Astrocyte (in vitro differentiated cells and primary cell): ENCODE results near the gene DEPDC1B. TPM values are rescaled to one million over a fixed set of nuclear protein-coding genes. Genes with fewer than 3 reads are reported as not detected.
"Not testable (repeated sequence)": the region's sequence is repeated elsewhere in the genome, so short reads cannot be mapped to it uniquely, and the experiment has no call there.

Source experiments
- DNase-seq: peaks from one replicate; pipeline ENCODE4 v3.0.0-alpha.2; 2010; ENCODE audit warnings: low read depth
- FAIRE-seq: peaks from 2 replicates; lab custom pipeline; 2011; peaks lifted over from hg19 to GRCh38; lab: Jason Lieb, UNC
- H2AFZ ChIP-seq: 2 replicates; pipeline ENCODE4 v1.6.0; 2012; ENCODE audit warnings: low read depth, low read length, inconsistent platforms
- H3K27ac ChIP-seq: 2 replicates; pipeline ENCODE4 v1.5.1; 2011; ENCODE audit warnings: low read depth, low read length, inconsistent platforms
- H3K27me3 ChIP-seq: 2 replicates; pipeline ENCODE4 v1.6.0; 2011; ENCODE audit warnings: low read length, inconsistent platforms; ENCODE audit not compliant: insufficient read depth
- H3K36me3 ChIP-seq: 2 replicates; pipeline ENCODE4 v1.5.1; 2011; ENCODE audit warnings: low read length, inconsistent platforms; ENCODE audit not compliant: insufficient read depth
- H3K4me1 ChIP-seq: 2 replicates; pipeline ENCODE4 v1.5.1; 2011; ENCODE audit warnings: low read length, inconsistent platforms; ENCODE audit not compliant: insufficient read depth
- H3K4me2 ChIP-seq: 2 replicates; pipeline ENCODE4 v1.6.0; 2012; ENCODE audit warnings: low read length, inconsistent platforms
- H3K4me3 ChIP-seq: 2 replicates; pipeline ENCODE4 v1.5.1; 2011; ENCODE audit warnings: low read depth, mild to moderate bottlenecking, low read length, inconsistent platforms; ENCODE audit not compliant: insufficient read depth
- H3K79me2 ChIP-seq: 2 replicates; pipeline ENCODE4 v1.6.0; 2012; ENCODE audit warnings: mild to moderate bottlenecking, low read length, inconsistent platforms; ENCODE audit not compliant: insufficient read depth
- H3K9ac ChIP-seq: 2 replicates; pipeline ENCODE4 v1.6.0; 2012; ENCODE audit warnings: mild to moderate bottlenecking, low read length, inconsistent platforms
- H3K9me3 ChIP-seq: 2 replicates; pipeline ENCODE4 v1.5.1; 2012; ENCODE audit warnings: low read depth, mild to moderate bottlenecking, low read length, inconsistent platforms; ENCODE audit not compliant: insufficient read depth
- H4K20me1 ChIP-seq: 2 replicates; pipeline ENCODE4 v1.6.0; 2012; ENCODE audit warnings: low read length, inconsistent platforms; ENCODE audit not compliant: insufficient read depth
- H3K27ac Mint-ChIP-seq: one replicate; pipeline ENCODE4 v1.8.0; 2021; ENCODE audit warnings: mild to moderate bottlenecking, mixed read lengths; ENCODE audit not compliant: unreplicated experiment
- H3K27me3 Mint-ChIP-seq: one replicate; pipeline ENCODE4 v1.8.0; 2021; ENCODE audit warnings: low read depth, mixed read lengths; ENCODE audit not compliant: unreplicated experiment
- H3K36me3 Mint-ChIP-seq: one replicate; pipeline ENCODE4 v1.8.0; 2021; ENCODE audit warnings: low read depth, mixed read lengths; ENCODE audit not compliant: unreplicated experiment
- H3K4me1 Mint-ChIP-seq: one replicate; pipeline ENCODE4 v1.8.0; 2021; ENCODE audit warnings: low read depth, mixed read lengths; ENCODE audit not compliant: unreplicated experiment
- H3K4me3 Mint-ChIP-seq: one replicate; pipeline ENCODE4 v1.8.0; 2021; ENCODE audit warnings: mild to moderate bottlenecking, moderate library complexity, mixed read lengths; ENCODE audit not compliant: unreplicated experiment
- H3K9me3 Mint-ChIP-seq: one replicate; pipeline ENCODE4 v1.8.0; 2021; ENCODE audit warnings: mild to moderate bottlenecking, mixed read lengths; ENCODE audit not compliant: unreplicated experiment
- EZH2 ChIP-seq: IDR thresholded peaks from 2 replicates; pipeline ENCODE4 v1.6.1; 2012; ENCODE audit warnings: mild to moderate bottlenecking, low read length, inconsistent platforms; ENCODE audit not compliant: insufficient read depth
- total RNA-seq: library from RNA; stranded (reverse); gene quantifications from 2 replicates; pipeline ENCODE4 v1.2.1, GENCODE V29; 2021
- TF ChIP-seq, protein P1 (sequence below): IDR thresholded peaks from 2 replicates; pipeline ENCODE4 v1.5.1; 2011; ENCODE audit warnings: low read depth, mild to moderate bottlenecking, inconsistent platforms, low read length, moderate library complexity; ENCODE audit not compliant: insufficient read depth

The DEPDC1B gene
- total RNA-seq, 1 donor from 2014 or later, result 2.2 TPM

DNA sequence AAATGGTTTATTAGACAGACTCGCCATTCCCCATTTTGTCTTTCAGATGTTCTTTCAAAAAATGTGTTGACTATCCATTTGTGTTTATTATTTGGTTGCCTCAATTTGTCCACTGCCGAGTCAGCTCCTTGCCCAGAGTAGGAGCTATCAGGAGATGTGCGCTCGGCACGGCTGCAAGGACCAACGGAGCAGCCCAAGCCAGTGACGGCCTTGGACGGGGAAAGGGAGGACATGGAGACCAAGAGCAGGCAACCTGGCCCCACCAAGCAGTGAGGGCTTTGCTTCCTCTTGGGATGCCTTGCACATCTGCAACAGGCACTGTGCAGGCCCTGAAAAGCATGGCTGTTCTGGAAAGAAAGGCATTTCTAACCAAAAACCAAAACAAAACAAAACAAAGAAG lies 69.8 kb downstream of the DEPDC1B start:
- DNase-seq (no peak), FAIRE-seq (no peak)
- peaks cover 9% of the 10 kb centered on the region for H3K4me1 Mint-ChIP-seq
- H3K79me2 ChIP-seq, result no peaks in the 10 kb centered on the region
- no peak overlapping the region for H3K27ac Mint-ChIP-seq
- peaks cover 5% of the 10 kb centered on the region for H3K36me3 Mint-ChIP-seq
- no peaks in the 10 kb centered on the region for H3K27me3 ChIP-seq
- H3K4me2 ChIP-seq, result no peak overlapping the region
- peaks cover 6% of the 10 kb centered on the region for H3K9me3 Mint-ChIP-seq
- H2AFZ ChIP-seq, result no peak overlapping the region
- no peaks in the 10 kb centered on the region for H3K36me3 ChIP-seq
- peaks cover 7% of the 10 kb centered on the region for H3K4me1 ChIP-seq
- H4K20me1 ChIP-seq, result no peaks in the 10 kb centered on the region
- no peaks in the 10 kb centered on the region for H3K9me3 ChIP-seq
- H3K4me3 Mint-ChIP-seq, result no peak overlapping the region
- TF ChIP-seq EZH2, result no peak
- TF ChIP-seq, protein P1, sequence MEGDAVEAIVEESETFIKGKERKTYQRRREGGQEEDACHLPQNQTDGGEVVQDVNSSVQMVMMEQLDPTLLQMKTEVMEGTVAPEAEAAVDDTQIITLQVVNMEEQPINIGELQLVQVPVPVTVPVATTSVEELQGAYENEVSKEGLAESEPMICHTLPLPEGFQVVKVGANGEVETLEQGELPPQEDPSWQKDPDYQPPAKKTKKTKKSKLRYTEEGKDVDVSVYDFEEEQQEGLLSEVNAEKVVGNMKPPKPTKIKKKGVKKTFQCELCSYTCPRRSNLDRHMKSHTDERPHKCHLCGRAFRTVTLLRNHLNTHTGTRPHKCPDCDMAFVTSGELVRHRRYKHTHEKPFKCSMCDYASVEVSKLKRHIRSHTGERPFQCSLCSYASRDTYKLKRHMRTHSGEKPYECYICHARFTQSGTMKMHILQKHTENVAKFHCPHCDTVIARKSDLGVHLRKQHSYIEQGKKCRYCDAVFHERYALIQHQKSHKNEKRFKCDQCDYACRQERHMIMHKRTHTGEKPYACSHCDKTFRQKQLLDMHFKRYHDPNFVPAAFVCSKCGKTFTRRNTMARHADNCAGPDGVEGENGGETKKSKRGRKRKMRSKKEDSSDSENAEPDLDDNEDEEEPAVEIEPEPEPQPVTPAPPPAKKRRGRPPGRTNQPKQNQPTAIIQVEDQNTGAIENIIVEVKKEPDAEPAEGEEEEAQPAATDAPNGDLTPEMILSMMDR, result no peak
- H3K4me3 ChIP-seq, result no peak overlapping the region
- no peak overlapping the region for H3K9ac ChIP-seq
- H3K27me3 Mint-ChIP-seq, result no peaks in the 10 kb centered on the region
- H3K27ac ChIP-seq, result no peak overlapping the region

- H3K27ac ChIP-seq, H3K4me1 ChIP-seq, H3K27me3 ChIP-seq, H3K9ac ChIP-seq, DNase-seq, H3K27me3 Mint-ChIP-seq, H3K9me3 Mint-ChIP-seq, H3K4me2 ChIP-seq, H3K36me3 ChIP-seq, H4K20me1 ChIP-seq, H3K27ac Mint-ChIP-seq, H3K4me3 Mint-ChIP-seq, H3K79me2 ChIP-seq, H3K36me3 Mint-ChIP-seq, H3K4me3 ChIP-seq, H2AFZ ChIP-seq, H3K4me1 Mint-ChIP-seq, FAIRE-seq, H3K9me3 ChIP-seq: not testable (repeated sequence)
Observed at GRCh38 chr5:60624875-60625274, 75.1 kb downstream of the DEPDC1B start.

DNA sequence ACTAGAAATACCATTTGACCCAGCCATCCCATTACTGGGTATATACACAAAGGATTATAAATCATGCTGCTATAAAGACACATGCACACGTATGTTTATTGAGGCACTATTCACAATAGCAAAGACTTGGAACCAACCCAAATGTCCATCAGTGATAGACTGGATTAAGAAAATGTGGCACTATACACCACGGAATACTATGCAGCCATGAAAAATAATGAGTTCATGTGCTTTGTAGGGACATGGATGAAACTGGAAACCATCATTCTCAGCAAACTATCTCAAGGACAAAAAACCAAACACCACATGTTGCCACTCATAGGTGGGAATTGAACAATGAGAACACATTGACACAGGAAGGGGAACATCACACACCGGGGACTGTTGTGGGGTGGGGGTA lies 79.2 kb downstream of the DEPDC1B start:
- FAIRE-seq, H3K4me3 Mint-ChIP-seq, H3K9me3 Mint-ChIP-seq, H3K27ac ChIP-seq, H3K9ac ChIP-seq, H3K36me3 ChIP-seq, H3K4me3 ChIP-seq, H3K36me3 Mint-ChIP-seq, H4K20me1 ChIP-seq, H3K27me3 Mint-ChIP-seq, DNase-seq, H3K4me2 ChIP-seq, H3K27ac Mint-ChIP-seq, H3K79me2 ChIP-seq, H2AFZ ChIP-seq, H3K27me3 ChIP-seq, H3K4me1 Mint-ChIP-seq, H3K9me3 ChIP-seq, H3K4me1 ChIP-seq: not testable (repeated sequence)

GRCh38 chr5:60613826-60614225 lies 86.1 kb downstream of the DEPDC1B start:
- no peaks in the 10 kb centered on the region for H4K20me1 ChIP-seq
- H3K36me3 Mint-ChIP-seq, result peaks cover 4% of the 10 kb centered on the region
- no peak overlapping the region for H3K27ac Mint-ChIP-seq
- H3K4me1 ChIP-seq, result no peaks in the 10 kb centered on the region
- no peaks in the 10 kb centered on the region for H3K27me3 ChIP-seq
- no peak overlapping the region for H3K4me2 ChIP-seq
- no peak overlapping the region for H3K4me3 Mint-ChIP-seq
- H3K9ac ChIP-seq, result no peak overlapping the region
- no peak overlapping the region for H2AFZ ChIP-seq
- DNase-seq (no peak), FAIRE-seq (no peak)
- H3K79me2 ChIP-seq, result no peaks in the 10 kb centered on the region
- H3K9me3 Mint-ChIP-seq, result peaks cover 3% of the 10 kb centered on the region
- H3K4me3 ChIP-seq, result no peak overlapping the region
- TF ChIP-seq, protein P1, result no peak
- TF ChIP-seq EZH2, result no peak
- H3K9me3 ChIP-seq, result no peaks in the 10 kb centered on the region
- no peaks in the 10 kb centered on the region for H3K27me3 Mint-ChIP-seq
- H3K36me3 ChIP-seq, result no peaks in the 10 kb centered on the region
- H3K4me1 Mint-ChIP-seq, result no peaks in the 10 kb centered on the region
- H3K27ac ChIP-seq, result no peak overlapping the region
